Neural cell (in vitro differentiated cells): ENCODE results near the gene AK8.

Source experiments
- CTCF ChIP-seq: fragments of 450-650 bp; IDR thresholded peaks from 2 replicates; pipeline ENCODE4 v1.5.1; 2014; ENCODE audit warnings: antibody characterized with exemption, mild to moderate bottlenecking, moderate library complexity; ENCODE audit not compliant: poor library complexity, severe bottlenecking
- EZH2 ChIP-seq: fragments of 200-600, 300-800 bp; shearing (Covaris generic), sonication (generic); IDR thresholded peaks from 2 replicates; pipeline ENCODE4 v1.6.1; 2014; ENCODE audit warnings: antibody characterized with exemption, low read length, borderline replicate concordance, mild to moderate bottlenecking; ENCODE audit not compliant: insufficient read depth, poor library complexity, severe bottlenecking
- POLR2AphosphoS5 ChIP-seq: IDR thresholded peaks from 2 replicates; pipeline ENCODE4 v1.6.1; 2012

GRCh38 chr9:132854832-132855231, 23.3 kb downstream of the AK8 start:
- no peak for TF ChIP-seq POLR2AphosphoS5
- no peak for TF ChIP-seq CTCF
- no peak for TF ChIP-seq EZH2
